DND-41 (cell line): ENCODE measurements around the gene COPS4.

ENCODE experiments used
- CTCF ChIP-seq: IDR thresholded peaks from 2 replicates; pipeline ENCODE4 v1.5.1; 2012; ENCODE audit warnings: borderline replicate concordance, low read length, moderate library complexity, mild to moderate bottlenecking; ENCODE audit not compliant: poor library complexity, severe bottlenecking; ENCODE audit errors: extremely low read depth
- EZH2 ChIP-seq: IDR thresholded peaks from 3 replicates; pipeline ENCODE4 v1.6.1; 2012; ENCODE audit warnings: borderline replicate concordance, low read depth, mild to moderate bottlenecking, moderate library complexity, low read length, inconsistent platforms; ENCODE audit not compliant: severe bottlenecking

DNA sequence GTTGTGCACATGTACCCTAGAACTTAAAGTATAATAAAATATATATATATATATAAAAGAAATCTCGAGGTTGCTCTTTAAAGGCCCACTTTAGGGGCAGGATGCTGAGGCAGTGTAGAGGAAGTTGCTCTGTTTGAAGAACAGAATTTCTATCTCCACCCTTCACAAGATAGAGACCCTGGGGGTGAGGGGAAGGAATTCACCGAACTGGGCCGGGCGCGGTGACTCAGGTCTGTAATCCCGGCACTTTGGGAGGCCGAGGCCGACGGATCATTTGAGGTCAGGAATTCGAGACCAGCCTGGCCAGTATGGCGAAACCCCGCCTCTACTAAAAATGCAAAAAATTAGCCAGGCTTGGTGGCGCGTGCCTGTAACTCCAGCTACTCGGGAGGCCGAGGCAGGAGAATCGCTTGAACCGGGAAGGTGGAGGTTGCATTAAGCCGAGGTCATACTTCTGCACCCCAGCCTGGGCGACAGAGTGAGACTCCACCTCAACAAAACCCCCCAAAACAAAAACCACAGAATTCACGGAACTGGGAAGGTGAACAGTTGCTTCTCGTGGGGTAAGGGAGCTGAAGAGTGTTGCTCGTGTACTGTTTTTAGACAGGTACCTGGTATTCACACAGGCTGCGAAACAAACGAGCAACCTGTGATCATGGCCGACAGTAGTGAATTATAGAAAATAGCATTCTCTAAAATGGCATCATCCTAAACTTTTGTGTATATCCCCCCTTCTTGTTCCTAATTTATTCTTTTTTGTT is 73.3 kb downstream of the COPS4 start:
- TF ChIP-seq CTCF (no peak), EZH2 (no peak)
